Adipose tissue (tissue), 3 donors: ENCODE data around the gene ATF5. TPM values are rescaled to one million over a fixed set of nuclear protein-coding genes. Genes with fewer than 3 reads are reported as not detected.
A peak's percentile ranks its signal among the peaks of the same experiment; 100 is the strongest.

Experiments
- H3K27ac ChIP-seq: one replicate; pipeline ENCODE4 v1.5.1; 2013; ENCODE audit warnings: low read depth, low read length
- WGBS, 3 donors: extraction: QIAGEN DNeasy Blood & Tissue Kit; methylation state at CpG; one replicate each; pipeline ENCODE4 v1.1.7; 2013; 5-methylcytosine and 5-hydroxymethylcytosine counted together
- polyA plus RNA-seq, 3 donors: library from polyadenylated mRNA; stranded (reverse); fragments of 200-250 nt; gene quantifications; one replicate each; pipeline ENCODE4 v1.2.3, GENCODE V29; 2013
- donor health status: healthy with polysubstance abuse.
- donor health status: Bipolar disorder and iron deficiency.
- donor health status: healthy.

Gene ATF5
- 10 to 100 TPM; 37.0 to 77.0 (median 41.7) TPM for polyA plus RNA-seq

GRCh38 chr19:49929121-49929610 is at the start of gene ATF5, which contains the start of gene NUP62:
TSS of gene ATF5 (plus strand) at chr19:49929205. CDS start at chr19:49930851, 1,646 bp downstream.
TSS of gene NUP62 (minus strand) at chr19:49929504. CDS start at chr19:49909807, 19,697 bp downstream.
- 0 to 1% (median 1%) methylated on average over 41 to 48 of the region's 48 CpGs for WGBS, 3 donors
- H3K27ac ChIP-seq, result peak within 1 kb of the TSS; percentile 59

- 93 to 96% (median 93%) methylated on average over 12 of the region's 12 CpGs for WGBS, 3 donors
- no peak overlapping the region for H3K27ac ChIP-seq
These were observed 49.6 kb upstream of the ATF5 start for GRCh38 chr19:49879243-49879963.

- 88 to 93% (median 91%) methylated on average over 10 of the region's 10 CpGs for WGBS, 3 donors
These were observed 48.7 kb upstream of the ATF5 start for GRCh38 chr19:49880162-49880869.

GRCh38 chr19:49881186-49881585 is 47.8 kb upstream of the ATF5 start:
- WGBS, 3 donors, result 96 to 100% (median 97%) methylated on average over 17 of the region's 17 CpGs
- no peak overlapping the region for H3K27ac ChIP-seq

More at GRCh38 chr19:49880162-49880869, 48.7 kb upstream of the ATF5 start:
- H3K27ac ChIP-seq, result no peak overlapping the region

GRCh38 chr19:49881672-49882394 is 47.2 kb upstream of the ATF5 start:
- WGBS, 3 donors, result 89 to 94% (median 91%) methylated on average over 30 to 31 of the region's 31 CpGs
- no peak overlapping the region for H3K27ac ChIP-seq

- H3K27ac ChIP-seq, result no peak overlapping the region
- 96 to 98% (median 97%) methylated on average over 13 to 14 of the region's 14 CpGs for WGBS, 3 donors
These were observed 46.4 kb upstream of the ATF5 start for GRCh38 chr19:49882643-49883042.

- WGBS, 3 donors, result 96 to 99% (median 99%) methylated on average over 5 of the region's 5 CpGs
- no peak overlapping the region for H3K27ac ChIP-seq
These were observed 45.9 kb upstream of the ATF5 start for GRCh38 chr19:49883094-49883493.

GRCh38 chr19:49884109-49884508 is 44.9 kb upstream of the ATF5 start:
- no peak overlapping the region for H3K27ac ChIP-seq
- WGBS, 3 donors, result 92 to 93% (median 92%) methylated on average over 18 of the region's 18 CpGs

GRCh38 chr19:49884760-49885159 is 44.2 kb upstream of the ATF5 start:
- 91 to 98% (median 92%) methylated on average over 3 of the region's 3 CpGs for WGBS, 3 donors
- no peak overlapping the region for H3K27ac ChIP-seq

GRCh38 chr19:49887037-49887664 is 41.9 kb upstream of the ATF5 start:
- 65 to 73% (median 66%) methylated on average over 22 to 23 of the region's 23 CpGs for WGBS, 3 donors
- H3K27ac ChIP-seq, result no peak overlapping the region

- no peak overlapping the region for H3K27ac ChIP-seq
- 49 to 91% (median 75%) methylated on average over 51 to 54 of the region's 54 CpGs for WGBS, 3 donors
These were observed 41.1 kb upstream of the ATF5 start for GRCh38 chr19:49887665-49888509.

- WGBS, 3 donors, result 60 to 91% (median 90%) methylated on average over 10 to 18 of the region's 18 CpGs
These were observed 40.5 kb upstream of the ATF5 start for GRCh38 chr19:49888510-49888824.

GRCh38 chr19:49889038-49889686 is 39.8 kb upstream of the ATF5 start:
- WGBS, 3 donors, result 88 to 92% (median 90%) methylated on average over 23 of the region's 23 CpGs
- H3K27ac ChIP-seq, result no peak overlapping the region

More at GRCh38 chr19:49888510-49888824, 40.5 kb upstream of the ATF5 start:
- no peak overlapping the region for H3K27ac ChIP-seq

GRCh38 chr19:49889687-49890348 is 39.2 kb upstream of the ATF5 start:
- WGBS, 3 donors, result 17 to 26% (median 24%) methylated on average over 67 to 71 of the region's 71 CpGs
- no peak overlapping the region for H3K27ac ChIP-seq

GRCh38 chr19:49890349-49891311 is 38.4 kb upstream of the ATF5 start:
- no peak overlapping the region for H3K27ac ChIP-seq
- 10 to 18% (median 17%) methylated on average over 63 to 69 of the region's 69 CpGs for WGBS, 3 donors

GRCh38 chr19:49891393-49891792 is 37.6 kb upstream of the ATF5 start:
- 85 to 92% (median 87%) methylated on average over 17 of the region's 17 CpGs for WGBS, 3 donors
- H3K27ac ChIP-seq, result no peak overlapping the region
